Neuronal stem cell (in vitro differentiated cells): ENCODE data around the gene IMMP2L.

Experiments used
- DNase-seq: peaks from one replicate; pipeline ENCODE4 v3.0.0-alpha.2; 2013; ENCODE audit warnings: low spot score
- H2AFZ ChIP-seq: one replicate; pipeline ENCODE4 v1.6.1; 2013; ENCODE audit warnings: mild to moderate bottlenecking, low read length, inconsistent platforms
- H2AK5ac ChIP-seq: 2 replicates; pipeline ENCODE4 v1.6.1; 2013; ENCODE audit warnings: low read depth, mild to moderate bottlenecking, inconsistent platforms, low read length, moderate library complexity, mixed read lengths
- H2BK120ac ChIP-seq: 2 replicates; pipeline ENCODE4 v1.6.1; 2013; ENCODE audit warnings: low read depth, mild to moderate bottlenecking, inconsistent platforms, low read length, moderate library complexity, mixed read lengths
- H2BK12ac ChIP-seq: one replicate; pipeline ENCODE4 v1.6.1; 2013; ENCODE audit warnings: low read length, inconsistent platforms
- H2BK15ac ChIP-seq: 2 replicates; pipeline ENCODE4 v1.6.1; 2013; ENCODE audit warnings: mild to moderate bottlenecking, low read length, inconsistent platforms, mixed read lengths
- H2BK5ac ChIP-seq: one replicate; pipeline ENCODE4 v1.6.1; 2013; ENCODE audit warnings: inconsistent platforms, mild to moderate bottlenecking, low read length, moderate library complexity
- H3K14ac ChIP-seq: one replicate; pipeline ENCODE4 v1.6.1; 2013; ENCODE audit warnings: low read length, inconsistent platforms
- H3K18ac ChIP-seq: 2 replicates; pipeline ENCODE4 v1.6.1; 2013; ENCODE audit warnings: low read length, inconsistent platforms
- H3K23ac ChIP-seq: 2 replicates; pipeline ENCODE4 v1.6.1; 2013; ENCODE audit warnings: low read depth, mild to moderate bottlenecking, mixed read lengths, low read length, inconsistent platforms; ENCODE audit not compliant: poor library complexity
- H3K27ac ChIP-seq: replicated peaks from 3 replicates; pipeline ENCODE4 v1.5.1; 2013; ENCODE audit warnings: low read length, inconsistent platforms
- H3K27me3 ChIP-seq, 3 experiments: 2 replicates each; pipeline ENCODE4 v1.6.1; 2013; ENCODE audit warnings: low read length in 3 of 3, mild to moderate bottlenecking in 2 of 3, inconsistent platforms in 1 of 3, low read depth in 1 of 3, mixed read lengths in 1 of 3, moderate library complexity in 1 of 3; ENCODE audit not compliant: control insufficient read depth in 3 of 3, insufficient read depth in 3 of 3
- H3K36me3 ChIP-seq, 2 donors: replicated peaks in 1 of 2; 2 replicates each; pipeline ENCODE4 v1.6.1; 2013; ENCODE audit warnings: low read length in 2 of 2; ENCODE audit not compliant: control insufficient read depth in 2 of 2, insufficient read depth in 2 of 2
- H3K4ac ChIP-seq: 2 replicates; pipeline ENCODE4 v1.6.1; 2013; ENCODE audit warnings: inconsistent platforms, mild to moderate bottlenecking, low read length, moderate library complexity
- H3K4me1 ChIP-seq, 2 donors: 1 replicate in 1 of 2; 2 replicates in 1 of 2; pipeline ENCODE4 v1.6.1; 2013; ENCODE audit warnings: low read length in 2 of 2, low read depth in 1 of 2; ENCODE audit not compliant: control insufficient read depth in 2 of 2, insufficient read depth in 1 of 2
- H3K4me2 ChIP-seq: one replicate; pipeline ENCODE4 v1.6.1; 2013; ENCODE audit warnings: mild to moderate bottlenecking, low read length, inconsistent platforms; ENCODE audit not compliant: insufficient read depth, poor library complexity, severe bottlenecking
- H3K4me3 ChIP-seq, 2 donors: 2 replicates each; pipeline ENCODE4 v1.5.1; 2013; ENCODE audit warnings: low read length in 2 of 2, mild to moderate bottlenecking in 2 of 2, inconsistent platforms in 1 of 2, moderate library complexity in 1 of 2
- H3K79me1 ChIP-seq: one replicate; pipeline ENCODE4 v1.6.1; 2013; ENCODE audit warnings: low read depth, mild to moderate bottlenecking, inconsistent platforms, low read length, moderate library complexity
- H3K9ac ChIP-seq: one replicate; pipeline ENCODE4 v1.6.1; 2013; ENCODE audit warnings: mild to moderate bottlenecking, low read depth, low read length, inconsistent platforms; ENCODE audit not compliant: poor library complexity
- H3K9me3 ChIP-seq, 2 donors: replicated peaks in 1 of 2; 2 replicates each; pipeline versions ENCODE3 to v1.6.1; 2013; ENCODE audit warnings: low read length in 2 of 2, mild to moderate bottlenecking in 2 of 2, inconsistent platforms in 1 of 2, low read depth in 1 of 2, mixed read lengths in 1 of 2, moderate library complexity in 1 of 2; ENCODE audit not compliant: control insufficient read depth in 2 of 2, insufficient read depth in 1 of 2
- H4K8ac ChIP-seq: one replicate; pipeline ENCODE4 v1.6.1; 2013; ENCODE audit warnings: low read depth, mild to moderate bottlenecking, inconsistent platforms, low read length, moderate library complexity
- H4K91ac ChIP-seq: one replicate; pipeline ENCODE4 v1.6.1; 2013; ENCODE audit warnings: low read length, low read depth, mild to moderate bottlenecking, inconsistent platforms; ENCODE audit not compliant: poor library complexity
- WGBS, 2 donors: extraction: QIAGEN DNeasy Blood & Tissue Kit; methylation state at CpG; one replicate each; pipeline ENCODE4 v1.1.7; 2013; ENCODE audit warnings: missing lambda C conversion rate in 2 of 2, mixed read lengths in 1 of 2; ENCODE audit not compliant: insufficient read length in 2 of 2, insufficient replicate concordance in 1 of 2; ENCODE audit errors: extremely low coverage in 2 of 2; 5-methylcytosine and 5-hydroxymethylcytosine counted together

IMMP2L gene

DNA sequence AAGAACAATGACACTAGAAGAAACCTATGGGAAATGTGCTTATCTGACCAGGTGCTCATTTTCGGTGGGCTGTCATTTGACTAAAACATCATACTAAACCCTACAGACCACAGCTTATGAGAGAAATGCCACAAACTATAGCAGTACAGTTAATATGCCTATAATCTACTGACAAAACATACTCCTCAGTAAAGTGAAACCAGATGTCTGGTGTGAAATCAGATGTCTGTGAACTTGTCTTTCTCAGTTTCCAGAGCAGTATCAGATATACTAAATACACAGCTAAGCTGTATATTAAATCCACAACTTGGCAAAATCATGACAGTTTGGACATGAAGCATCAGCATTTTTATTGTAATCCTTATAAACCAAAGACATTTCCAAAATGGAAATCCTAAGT lies 3.3 kb downstream of the IMMP2L start:
- no peak overlapping the region for H3K4me3 ChIP-seq
- no peak for DNase-seq

DNA sequence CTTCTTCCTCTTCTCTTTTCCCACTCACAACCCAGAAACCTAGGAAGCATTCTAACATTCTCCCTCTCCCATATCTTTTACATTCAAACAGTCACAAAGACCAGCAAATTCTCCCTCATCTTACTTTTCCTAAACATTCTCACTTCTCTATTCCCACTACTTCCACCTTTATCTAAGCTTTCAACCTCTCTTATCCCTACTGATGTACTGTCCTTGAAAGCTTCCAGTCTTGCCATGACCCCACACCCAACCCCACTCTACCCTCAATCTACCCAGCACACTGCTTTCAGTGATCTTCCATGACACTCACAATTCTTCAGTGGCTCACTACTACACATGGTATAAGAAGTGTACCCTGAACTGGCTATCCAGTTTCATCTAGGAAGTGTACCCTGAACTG lies 5.3 kb downstream of the IMMP2L start:
- no peak overlapping the region for H2BK12ac ChIP-seq
- H3K14ac ChIP-seq, result no peak overlapping the region
- no peak overlapping the region for H3K4me2 ChIP-seq
- no peak overlapping the region for H2AFZ ChIP-seq
- no peaks in the 10 kb centered on the region for H3K9me3 ChIP-seq
- H3K18ac ChIP-seq, result no peak overlapping the region
- H3K27ac ChIP-seq, result no peak overlapping the region
- H3K4ac ChIP-seq, result no peak overlapping the region
- no peak overlapping the region for H2BK15ac ChIP-seq
- no peak overlapping the region for H2BK5ac ChIP-seq
- no peak overlapping the region for H3K23ac ChIP-seq
- H2AK5ac ChIP-seq, result no peak overlapping the region
- H3K79me1 ChIP-seq, result no peaks in the 10 kb centered on the region
- no peak overlapping the region for H4K8ac ChIP-seq
- peaks cover 0 to 3% of the 10 kb centered on the region in 2 donors for H3K36me3 ChIP-seq
- no peak overlapping the region for H3K9ac ChIP-seq
- H4K91ac ChIP-seq, result no peak overlapping the region
- no peak overlapping the region for H2BK120ac ChIP-seq
- no peaks in the 10 kb centered on the region for H3K27me3 ChIP-seq
- DNase-seq, result no peak
- peaks cover 0 to 9% of the 10 kb centered on the region in 2 donors for H3K4me1 ChIP-seq
- H3K4me3 ChIP-seq, result no peak overlapping the region

More for the DNA sequence above, 3.3 kb downstream of the IMMP2L start:
- no peaks in the 10 kb centered on the region for H3K27me3 ChIP-seq
- no peak overlapping the region for H3K9ac ChIP-seq
- no peak overlapping the region for H2BK15ac ChIP-seq
- peaks cover 0 to 9% of the 10 kb centered on the region in 2 donors for H3K4me1 ChIP-seq
- no peaks in the 10 kb centered on the region for H3K9me3 ChIP-seq
- no peak overlapping the region for H3K18ac ChIP-seq
- H2BK5ac ChIP-seq, result no peak overlapping the region
- H3K27ac ChIP-seq, result no peak overlapping the region
- H3K4ac ChIP-seq, result no peak overlapping the region
- H3K79me1 ChIP-seq, result no peaks in the 10 kb centered on the region
- H3K4me2 ChIP-seq, result no peak overlapping the region
- no peak overlapping the region for H4K91ac ChIP-seq
- no peak overlapping the region for H2BK12ac ChIP-seq
- peaks cover 0 to 4% of the 10 kb centered on the region in 2 donors for H3K36me3 ChIP-seq
- H3K14ac ChIP-seq, result no peak overlapping the region
- no peak overlapping the region for H2AK5ac ChIP-seq
- WGBS, 2 donors, result no CpG with 5 or more reads among the region's 1 CpG
- H2BK120ac ChIP-seq, result no peak overlapping the region
- no peak overlapping the region for H3K23ac ChIP-seq
- no peak overlapping the region for H4K8ac ChIP-seq
- no peak overlapping the region for H2AFZ ChIP-seq

DNA sequence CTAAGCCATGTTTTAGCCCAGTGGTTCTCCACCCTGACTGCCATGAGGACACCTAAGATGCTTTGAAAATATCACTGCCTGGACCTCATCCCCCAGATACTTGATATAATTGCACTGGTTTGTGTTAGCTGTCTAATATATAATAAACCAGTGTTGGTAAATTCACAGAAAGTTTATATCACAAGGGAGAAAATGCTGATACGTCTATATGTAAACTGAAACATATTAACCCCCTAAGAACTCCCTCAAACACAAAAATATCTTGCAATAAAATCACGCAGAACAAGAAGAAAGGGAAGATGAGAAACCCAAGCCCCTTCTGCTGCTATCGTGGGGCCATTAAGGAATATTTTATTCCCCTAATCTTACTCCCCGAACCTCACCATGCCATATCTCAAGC lies 8.2 kb downstream of the IMMP2L start:
- H2BK120ac ChIP-seq, result no peak overlapping the region
- WGBS, 2 donors, result no CpG with 5 or more reads among the region's 4 CpGs
- no peak overlapping the region for H4K8ac ChIP-seq
- no peak overlapping the region for H3K9ac ChIP-seq
- no peak overlapping the region for H2BK15ac ChIP-seq
- H4K91ac ChIP-seq, result no peak overlapping the region
- H2AFZ ChIP-seq, result no peak overlapping the region
- H3K23ac ChIP-seq, result no peak overlapping the region
- no peak overlapping the region for H3K27ac ChIP-seq
- H2AK5ac ChIP-seq, result no peak overlapping the region
- H3K14ac ChIP-seq, result no peak overlapping the region
- peaks cover 6% of the 10 kb centered on the region in 2 donors for H3K36me3 ChIP-seq
- no peak overlapping the region for H3K4me2 ChIP-seq
- no peak overlapping the region for H2BK12ac ChIP-seq
- H3K18ac ChIP-seq, result no peak overlapping the region
- no peaks in the 10 kb centered on the region for H3K9me3 ChIP-seq
- no peaks in the 10 kb centered on the region for H3K79me1 ChIP-seq
- H3K4me3 ChIP-seq, result no peak overlapping the region
- H3K4ac ChIP-seq, result no peak overlapping the region
- no peaks in the 10 kb centered on the region for H3K27me3 ChIP-seq
- no peaks in the 10 kb centered on the region for H3K4me1 ChIP-seq
- DNase-seq, result no peak
- H2BK5ac ChIP-seq, result no peak overlapping the region

DNA sequence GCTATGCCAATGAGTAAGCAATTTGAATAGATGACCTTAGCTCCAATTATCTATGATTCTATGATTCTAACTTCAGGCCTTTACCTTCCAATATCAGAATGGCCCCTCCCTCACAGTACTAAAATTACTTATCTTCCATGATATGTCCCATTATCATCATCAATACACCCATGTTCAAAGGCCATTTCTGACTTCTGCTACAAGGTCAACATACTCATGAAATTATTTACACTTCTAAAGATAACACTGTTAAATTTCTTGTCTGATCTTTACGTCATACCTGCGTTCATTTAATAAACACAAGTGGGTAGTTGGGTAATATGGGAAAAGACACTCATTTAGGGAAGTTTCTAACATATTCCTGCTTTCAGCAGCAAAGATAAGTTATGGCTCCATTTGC lies 21.2 kb downstream of the IMMP2L start:
- no peak overlapping the region for H3K27ac ChIP-seq

More for the DNA sequence above, 21.2 kb downstream of the IMMP2L start:
- Histone ChIP-seq H2BK120ac (no peak overlapping the region), H2AK5ac (no peak overlapping the region), H3K79me1 (no peaks in the 10 kb centered on the region), H3K4ac (no peak overlapping the region), H3K36me3 (no peaks in the 10 kb centered on the region), H3K23ac (no peak overlapping the region), H3K9me3 (no peaks in the 10 kb centered on the region), H3K27me3 (no peaks in the 10 kb centered on the region), H3K14ac (no peak overlapping the region), H2AFZ (no peak overlapping the region), H4K91ac (no peak overlapping the region), H3K4me3 (no peak overlapping the region), H3K18ac (no peak overlapping the region), H3K9ac (no peak overlapping the region), H2BK5ac (no peak overlapping the region), H2BK15ac (no peak overlapping the region), H3K4me2 (no peak overlapping the region), H3K4me1 (no peaks in the 10 kb centered on the region), H4K8ac (no peak overlapping the region), H2BK12ac (no peak overlapping the region)
- no CpG with 5 or more reads among the region's 2 CpGs for WGBS, 2 donors
- no peak for DNase-seq
